Endothelial cell of umbilical vein (primary cell): ENCODE data around the gene SEC61A1. TPM values are rescaled to one million over a fixed set of nuclear protein-coding genes. Genes with fewer than 3 reads are reported as not detected.

Experiments used
- BruUV-seq: library from RNA; stranded (reverse); fragments of 400-500 nt; replicated peaks from 2 replicates; lab custom pipeline; 2021; lab: Mats Ljungman, UMichigan
- CTCF ChIA-PET: fragments of 300-600, 350-600 bp; sonication (Branson Sonifier 250); formaldehyde crosslinking; loops from one replicate; lab custom pipeline; 2021; ENCODE audit warnings: antibody characterized with exemption, inconsistent platforms; lab: Charles Lee
- POLR2A ChIA-PET: fragments of 300-600, 350-600 bp; sonication (Branson Sonifier 250); formaldehyde crosslinking; loops from one replicate; lab custom pipeline; 2021; ENCODE audit warnings: antibody characterized with exemption, inconsistent platforms; lab: Charles Lee
- DNase-seq: peaks from one replicate; pipeline ENCODE4 v3.0.0-alpha.2; 2011; ENCODE audit warnings: low read depth, low spot score
- FAIRE-seq: peaks from 2 replicates; lab custom pipeline; 2011; peaks lifted over from hg19 to GRCh38; lab: Jason Lieb, UNC
- H2AFZ ChIP-seq: 2 replicates; pipeline ENCODE4 v1.6.0; 2012; ENCODE audit warnings: low read depth, low read length, control low read depth, inconsistent platforms
- H3K27ac ChIP-seq: 2 replicates; pipeline ENCODE4 v1.5.1; 2011; ENCODE audit warnings: low read depth, mild to moderate bottlenecking, control low read depth, low read length, moderate library complexity; ENCODE audit not compliant: insufficient read depth
- H3K27me3 ChIP-seq, 2 experiments: 2 replicates each; pipeline versions ENCODE4 v1.6.0 to v1.6.1; 2011; ENCODE audit warnings: low read length in 2 of 2, mixed read lengths in 1 of 2; ENCODE audit not compliant: control insufficient read depth in 2 of 2, insufficient read depth in 2 of 2
- H3K36me3 ChIP-seq, 2 experiments: 2 replicates in 1 of 2; 3 replicates in 1 of 2; pipeline ENCODE4 v1.5.1; 2011; ENCODE audit warnings: low read length in 2 of 2, mild to moderate bottlenecking in 1 of 2, moderate library complexity in 1 of 2; ENCODE audit not compliant: control insufficient read depth in 2 of 2, insufficient read depth in 2 of 2; ENCODE audit errors: extremely low read depth in 1 of 2
- H3K4me1 ChIP-seq: 3 replicates; pipeline ENCODE4 v1.5.1; 2011; ENCODE audit warnings: mild to moderate bottlenecking, low read length; ENCODE audit not compliant: control insufficient read depth, insufficient read depth; ENCODE audit errors: extremely low read depth
- H3K4me2 ChIP-seq: 2 replicates; pipeline ENCODE4 v1.6.1; 2011; ENCODE audit warnings: low read length, control low read depth, mixed read lengths; ENCODE audit not compliant: insufficient read depth
- H3K4me3 ChIP-seq, 3 experiments: fragments of 200-600 bp in 1 of 3; sonication (generic), shearing (Covaris generic) in 1 of 3; replicated peaks in 1 of 3; 2 replicates each; pipeline ENCODE4 v1.5.1; 2011 to 2016; ENCODE audit warnings: control low read depth in 3 of 3, low read length in 3 of 3, mild to moderate bottlenecking in 2 of 3, inconsistent platforms in 1 of 3, low read depth in 1 of 3, moderate library complexity in 1 of 3; ENCODE audit not compliant: insufficient read depth in 1 of 3
- H3K79me2 ChIP-seq: 2 replicates; pipeline ENCODE4 v1.6.0; 2012; ENCODE audit warnings: low read length, inconsistent platforms; ENCODE audit not compliant: control insufficient read depth, insufficient read depth
- H3K9ac ChIP-seq: replicated peaks from 2 replicates; pipeline ENCODE3; 2011; ENCODE audit warnings: low read length, control low read depth; ENCODE audit not compliant: insufficient read depth; ENCODE audit errors: extremely low read depth
- H3K9me1 ChIP-seq: replicated peaks from 3 replicates; pipeline ENCODE4 v1.6.0; 2011; ENCODE audit warnings: mild to moderate bottlenecking, low read length; ENCODE audit not compliant: control insufficient read depth, insufficient read depth; ENCODE audit errors: extremely low read depth
- H3K9me3 ChIP-seq: replicated peaks from 2 replicates; pipeline ENCODE4 v1.5.1; 2012; ENCODE audit warnings: low read length, inconsistent platforms; ENCODE audit not compliant: control insufficient read depth, insufficient read depth
- H4K20me1 ChIP-seq: replicated peaks from 2 replicates; pipeline ENCODE3; 2011; ENCODE audit warnings: mild to moderate bottlenecking, low read length; ENCODE audit not compliant: control insufficient read depth, insufficient read depth; ENCODE audit errors: extremely low read depth
- EZH2 ChIP-seq: IDR thresholded peaks from 2 replicates; pipeline ENCODE4 v1.6.1; 2012; ENCODE audit warnings: borderline replicate concordance, low read depth, mild to moderate bottlenecking, moderate library complexity, low read length, inconsistent platforms; ENCODE audit not compliant: severe bottlenecking
- FOS ChIP-seq: IDR thresholded peaks from 2 replicates; pipeline ENCODE4 v1.6.1; 2011; ENCODE audit warnings: mild to moderate bottlenecking, low read length, moderate library complexity, borderline replicate concordance; ENCODE audit not compliant: insufficient read depth
- GATA2 ChIP-seq: IDR thresholded peaks from 2 replicates; pipeline ENCODE4 v1.7.0; 2011; ENCODE audit warnings: low read depth, mild to moderate bottlenecking, moderate library complexity, mixed read lengths, low read length; ENCODE audit not compliant: insufficient read length, insufficient read depth
- JUN ChIP-seq: IDR thresholded peaks from 2 replicates; pipeline ENCODE4 v1.6.1; 2011; ENCODE audit warnings: borderline replicate concordance, low read depth; ENCODE audit not compliant: insufficient read length, insufficient read depth
- MAX ChIP-seq: IDR thresholded peaks from 2 replicates; pipeline ENCODE4 v1.6.1; 2011; ENCODE audit not compliant: insufficient read depth, insufficient read length
- MYC ChIP-seq: IDR thresholded peaks from one replicate; pipeline ENCODE4 v1.6.1; 2011; ENCODE audit warnings: mild to moderate bottlenecking, low read depth, low read length
- POLR2A ChIP-seq: IDR thresholded peaks from 2 replicates; pipeline ENCODE4 v1.6.1; 2012; ENCODE audit warnings: low read depth, mild to moderate bottlenecking, control low read depth, low read length
- POLR2AphosphoS5 ChIP-seq: IDR thresholded peaks from 2 replicates; pipeline ENCODE4 v1.6.1; 2012; ENCODE audit warnings: low read depth, mild to moderate bottlenecking, control low read depth, low read length, moderate library complexity; ENCODE audit not compliant: insufficient read depth
- dilution Hi-C: fragments of 300-500 bp; cut with MboI; formaldehyde crosslinking; loops from one replicate; pipeline ENCODE4 v1.15.0; 2019; ENCODE audit warnings: low sequenced_read_pairs; ENCODE audit not compliant: extremely low pct_ligation_motif_present
- intact Hi-C: fragments of 100-400 bp; cut with micrococcal nuclease; formaldehyde crosslinking; loops from one replicate; pipeline ENCODE4 v1.10.0; 2022
- polyA plus RNA-seq, 4 experiments: library from polyadenylated mRNA; depleted of rRNA in 3 of 4; stranded (reverse) in 3 of 4; unstranded in 1 of 4; fragments of >200 nt; gene quantifications; 2 replicates each; pipeline versions ENCODE4 v1.2.1 to v1.2.3, GENCODE V29; 2011 to 2012; ENCODE audit warnings: missing spikeins in 1 of 4
- total RNA-seq: library from RNA; stranded (reverse); gene quantifications from 2 replicates; pipeline ENCODE4 v1.2.3, GENCODE V29; 2021
- TF ChIP-seq, protein P1 (sequence below), 2 donors: IDR thresholded peaks; 1 replicate in 1 of 2; 2 replicates in 1 of 2; pipeline ENCODE4 v1.5.1; 2011; ENCODE audit warnings: low read length in 2 of 2, mild to moderate bottlenecking in 2 of 2, moderate library complexity in 2 of 2, control low read depth in 1 of 2, inconsistent platforms in 1 of 2, low read depth in 1 of 2; ENCODE audit not compliant: insufficient read depth in 1 of 2; ENCODE audit errors: extremely low read depth in 1 of 2

SEC61A1 gene
- total and polyA plus RNA-seq, 2 donors (not counting 3 experiments of a cell fraction or from before 2014, with no cell fraction given), result 307 to 312 TPM

DNA sequence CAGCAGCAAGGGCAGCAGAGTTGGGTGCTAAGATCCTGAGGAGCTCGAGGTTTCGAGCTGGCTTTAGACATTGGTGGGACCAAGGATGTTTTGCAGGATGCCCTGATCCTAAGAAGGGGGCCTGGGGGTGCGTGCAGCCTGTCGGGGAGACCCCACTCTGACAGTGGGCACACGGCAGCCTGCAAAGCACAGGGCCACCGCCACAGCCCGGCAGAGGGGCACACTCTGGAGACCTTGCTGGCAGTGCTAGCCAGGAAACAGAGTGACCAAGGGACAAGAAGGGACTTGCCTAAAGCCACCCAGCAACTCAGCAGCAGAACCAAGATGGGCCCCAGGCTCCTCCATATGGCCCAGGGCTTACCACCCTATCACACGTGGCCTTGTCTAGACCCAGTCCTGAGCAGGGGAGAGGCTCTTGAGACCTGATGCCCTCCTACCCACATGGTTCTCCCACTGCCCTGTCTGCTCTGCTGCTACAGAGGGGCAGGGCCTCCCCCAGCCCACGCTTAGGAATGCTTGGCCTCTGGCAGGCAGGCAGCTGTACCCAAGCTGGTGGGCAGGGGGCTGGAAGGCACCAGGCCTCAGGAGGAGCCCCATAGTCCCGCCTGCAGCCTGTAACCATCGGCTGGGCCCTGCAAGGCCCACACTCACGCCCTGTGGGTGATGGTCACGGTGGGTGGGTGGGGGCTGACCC lies 18.8 kb downstream of the SEC61A1 start:
- Histone ChIP-seq H3K36me3 (peaks cover 41 to 62% of the 10 kb centered on the region in 2 experiments), H3K4me2 (no peak overlapping the region), H3K79me2 (peaks cover 22% of the 10 kb centered on the region), H3K4me1 (peaks cover 37% of the 10 kb centered on the region), H3K27ac (no peak overlapping the region), H2AFZ (no peak overlapping the region), H4K20me1 (no peaks in the 10 kb centered on the region), H3K9ac (no peak overlapping the region), H3K9me3 (no peaks in the 10 kb centered on the region), H3K27me3 (no peaks in the 10 kb centered on the region), H3K4me3 (no peak overlapping the region), H3K9me1 (no peaks in the 10 kb centered on the region)
- intact Hi-C loops (no loop called here), dilution Hi-C loops (no loop called here)
- POLR2A ChIA-PET, result no interaction called here
- DNase-seq (no peak), FAIRE-seq (no peak)
- CTCF ChIA-PET, result interaction anchor here (5.7 kb wide), 1 partner anchor 63 kb away, joined by 34 read pairs; no protein-coding TSS in a partner anchor
- no TSS peak for BruUV-seq
- no peak for TF ChIP-seq FOS
- no peak for TF ChIP-seq MAX
- TF ChIP-seq POLR2AphosphoS5, result no peak
- TF ChIP-seq JUN, result no peak
- TF ChIP-seq, protein P1, sequence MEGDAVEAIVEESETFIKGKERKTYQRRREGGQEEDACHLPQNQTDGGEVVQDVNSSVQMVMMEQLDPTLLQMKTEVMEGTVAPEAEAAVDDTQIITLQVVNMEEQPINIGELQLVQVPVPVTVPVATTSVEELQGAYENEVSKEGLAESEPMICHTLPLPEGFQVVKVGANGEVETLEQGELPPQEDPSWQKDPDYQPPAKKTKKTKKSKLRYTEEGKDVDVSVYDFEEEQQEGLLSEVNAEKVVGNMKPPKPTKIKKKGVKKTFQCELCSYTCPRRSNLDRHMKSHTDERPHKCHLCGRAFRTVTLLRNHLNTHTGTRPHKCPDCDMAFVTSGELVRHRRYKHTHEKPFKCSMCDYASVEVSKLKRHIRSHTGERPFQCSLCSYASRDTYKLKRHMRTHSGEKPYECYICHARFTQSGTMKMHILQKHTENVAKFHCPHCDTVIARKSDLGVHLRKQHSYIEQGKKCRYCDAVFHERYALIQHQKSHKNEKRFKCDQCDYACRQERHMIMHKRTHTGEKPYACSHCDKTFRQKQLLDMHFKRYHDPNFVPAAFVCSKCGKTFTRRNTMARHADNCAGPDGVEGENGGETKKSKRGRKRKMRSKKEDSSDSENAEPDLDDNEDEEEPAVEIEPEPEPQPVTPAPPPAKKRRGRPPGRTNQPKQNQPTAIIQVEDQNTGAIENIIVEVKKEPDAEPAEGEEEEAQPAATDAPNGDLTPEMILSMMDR (IDR thresholded peaks at IDR 0.05; ENCODE audit: extremely low read depth in 1 of 2, insufficient read depth in 1 of 2, low read depth in 1 of 2, low read length in 2 of 2), result no peak
- TF ChIP-seq MYC, result no peak
- TF ChIP-seq EZH2, result no peak
- TF ChIP-seq POLR2A, result no peak
- TF ChIP-seq GATA2, result no peak
